OCI-LY7 (cell line): ENCODE results near the gene LRRC4C. TPM values are rescaled to one million over a fixed set of nuclear protein-coding genes. Genes with fewer than 3 reads are reported as not detected.

Experiments
- BruUV-seq: library from RNA; stranded (reverse); fragments of 400-500 nt; replicated peaks from 2 replicates; lab custom pipeline; 2021; lab: Mats Ljungman, UMichigan
- CTCF ChIA-PET: fragments of 300-600 bp; sonication (Branson Sonifier 250); formaldehyde crosslinking; loops from one replicate; lab custom pipeline; 2022; ENCODE audit warnings: antibody characterized with exemption; ENCODE audit not compliant: unreplicated experiment; lab: Charles Lee
- POLR2A ChIA-PET: fragments of 300-600 bp; sonication (Branson Sonifier 250); formaldehyde crosslinking; loops from one replicate; lab custom pipeline; 2022; ENCODE audit warnings: antibody characterized with exemption; lab: Charles Lee
- DNase-seq: peaks from one replicate; pipeline ENCODE4 v3.0.0-alpha.2; 2015; ENCODE audit warnings: low spot score
- H2AFZ ChIP-seq: fragments of 200-600 bp; sonication (generic), shearing (Covaris generic); 2 replicates; pipeline ENCODE4 v1.6.1; 2014; ENCODE audit warnings: mild to moderate bottlenecking, antibody characterized with exemption, low read length, moderate library complexity
- H3K27ac ChIP-seq: fragments of 200-600 bp; sonication (generic); 2 replicates; pipeline ENCODE4 v1.5.1; 2014; ENCODE audit warnings: mixed run types, low read depth, mild to moderate bottlenecking, moderate library complexity, low read length, inconsistent platforms; ENCODE audit not compliant: poor library complexity, severe bottlenecking
- H3K36me3 ChIP-seq: fragments of 200-600 bp; sonication (generic); 2 replicates; pipeline ENCODE4 v1.6.1; 2014; ENCODE audit warnings: mild to moderate bottlenecking, antibody characterized with exemption, low read length, moderate library complexity, mixed read lengths; ENCODE audit not compliant: insufficient read depth
- H3K4me1 ChIP-seq: fragments of 200-600 bp; sonication (generic); 2 replicates; pipeline ENCODE4 v1.5.1; 2014; ENCODE audit warnings: mild to moderate bottlenecking, low read length; ENCODE audit not compliant: insufficient read depth, poor library complexity, severe bottlenecking
- H3K4me2 ChIP-seq: fragments of 200-600 bp; sonication (generic); 2 replicates; pipeline ENCODE4 v1.6.1; 2014; ENCODE audit warnings: mild to moderate bottlenecking, low read length
- H3K4me3 ChIP-seq: fragments of 200-600 bp; sonication (generic); 2 replicates; pipeline ENCODE4 v1.5.1; 2014; ENCODE audit warnings: mild to moderate bottlenecking, low read depth, low read length; ENCODE audit not compliant: poor library complexity, severe bottlenecking
- H3K79me2 ChIP-seq: fragments of 200-600 bp; sonication (generic); 2 replicates; pipeline ENCODE4 v1.6.1; 2016; ENCODE audit warnings: low read depth, mild to moderate bottlenecking, low read length, moderate library complexity, mixed read lengths; ENCODE audit not compliant: insufficient read depth
- H3K9me2 ChIP-seq: fragments of 200-600 bp; sonication (generic); 2 replicates; pipeline ENCODE4 v1.6.1; 2016; ENCODE audit warnings: mild to moderate bottlenecking, low read length, mixed read lengths; ENCODE audit not compliant: insufficient read depth
- H3K9me3 ChIP-seq: fragments of 200-600 bp; sonication (generic); 2 replicates; pipeline ENCODE4 v1.6.1; 2014; ENCODE audit warnings: mild to moderate bottlenecking, mixed run types, low read length, mixed read lengths
- H4K20me1 ChIP-seq: fragments of 200-600 bp; sonication (generic); 2 replicates; pipeline ENCODE4 v1.6.1; 2014; ENCODE audit warnings: mild to moderate bottlenecking, antibody characterized with exemption, low read length, moderate library complexity, mixed read lengths; ENCODE audit not compliant: insufficient read depth
- CTCF ChIP-seq: fragments of 200-600 bp; sonication (generic); conservative IDR thresholded peaks from 2 replicates; pipeline ENCODE4 v1.5.1; 2014; ENCODE audit warnings: mild to moderate bottlenecking, antibody characterized with exemption, low read length, moderate library complexity, mixed read lengths
- EZH2phosphoT487 ChIP-seq: fragments of 200-600 bp; sonication (generic); IDR thresholded peaks from 2 replicates; pipeline ENCODE4 v1.6.1; 2018; ENCODE audit warnings: low read depth, borderline replicate concordance, mild to moderate bottlenecking, mixed run types, antibody characterized with exemption, low read length, moderate library complexity, mixed read lengths
- intact Hi-C: fragments of 100-400 bp; cut with micrococcal nuclease; formaldehyde crosslinking; loops from one replicate; pipeline ENCODE4 v1.10.0; 2022; ENCODE audit not compliant: unreplicated experiment
- total RNA-seq, 2 experiments: library from RNA; depleted of rRNA in 1 of 2; stranded (reverse); fragments of >200 nt in 1 of 2; shearing (Covaris generic) in 1 of 2; gene quantifications; 2 replicates each; pipeline ENCODE4 v1.2.3, GENCODE V29; 2014 to 2022

LRRC4C gene
- total RNA-seq, 2 experiments from 2014 or later: not detected

GRCh38 chr11:41413843-41414242 lies 45.6 kb downstream of the LRRC4C start:
- DNase-seq: no peak
- ChIA-PET CTCF (no interaction called here), POLR2A (interaction anchor here (0.6 to 0.7 kb wide), 2 partner anchors 35 to 586 kb away, joined by 3 read pairs; no protein-coding TSS in a partner anchor)
- BruUV-seq: no TSS peak
- TF ChIP-seq EZH2phosphoT487: no peak
- Histone ChIP-seq H3K27ac (no peak overlapping the region), H3K79me2 (no peaks in the 10 kb centered on the region), H3K4me3 (no peak overlapping the region), H3K9me3 (no peaks in the 10 kb centered on the region), H3K4me2 (no peak overlapping the region), H4K20me1 (no peaks in the 10 kb centered on the region), H3K36me3 (no peaks in the 10 kb centered on the region), H3K4me1 (no peaks in the 10 kb centered on the region), H3K9me2 (no peaks in the 10 kb centered on the region), H2AFZ (no peak overlapping the region)
- intact Hi-C loops: no loop called here

GRCh38 chr11:41405812-41406211 lies 53.6 kb downstream of the LRRC4C start:
- Histone ChIP-seq H3K36me3 (no peaks in the 10 kb centered on the region), H3K9me2 (no peaks in the 10 kb centered on the region), H3K4me1 (no peaks in the 10 kb centered on the region), H3K4me3 (no peak overlapping the region), H3K4me2 (no peak overlapping the region), H3K9me3 (no peaks in the 10 kb centered on the region), H4K20me1 (no peaks in the 10 kb centered on the region), H3K79me2 (no peaks in the 10 kb centered on the region), H2AFZ (no peak overlapping the region), H3K27ac (no peak overlapping the region)
- intact Hi-C loops: no loop called here
- DNase-seq: no peak
- TF ChIP-seq CTCF: no peak
- ChIA-PET POLR2A (no interaction called here), CTCF (no interaction called here)
- no TSS peak for BruUV-seq

GRCh38 chr11:41404109-41404508 lies 55.3 kb downstream of the LRRC4C start:
- no peaks in the 10 kb centered on the region for H3K4me1 ChIP-seq
- H3K79me2 ChIP-seq: no peaks in the 10 kb centered on the region
- no peaks in the 10 kb centered on the region for H3K9me3 ChIP-seq
- intact Hi-C loops: no loop called here
- TF ChIP-seq CTCF (no peak), EZH2phosphoT487 (no peak)
- no peaks in the 10 kb centered on the region for H3K9me2 ChIP-seq
- ChIA-PET POLR2A (no interaction called here), CTCF (no interaction called here)
- H3K27ac ChIP-seq: no peak overlapping the region
- H3K4me3 ChIP-seq: no peak overlapping the region
- H2AFZ ChIP-seq: no peak overlapping the region
- H3K36me3 ChIP-seq: no peaks in the 10 kb centered on the region
- no peak for DNase-seq
- no peak overlapping the region for H3K4me2 ChIP-seq
- BruUV-seq: no TSS peak
- no peaks in the 10 kb centered on the region for H4K20me1 ChIP-seq
